HCT116 (cell line): ENCODE results near the gene EYA2. TPM values are rescaled to one million over a fixed set of nuclear protein-coding genes. Genes with fewer than 3 reads are reported as not detected.

ENCODE experiments used
- ATAC-seq: fragments of 200-7000 bp; cut with Tn5 transposase; 2 replicates; pipeline ENCODE4 v1.9.1; 2020; ENCODE audit warnings: mild to moderate bottlenecking, moderate library complexity
- BruUV-seq: library from RNA; stranded (reverse); fragments of 400-500 nt; replicated peaks from 2 replicates; lab custom pipeline; 2021; lab: Mats Ljungman, UMichigan
- CTCF ChIA-PET: fragments of 300-600 bp; sonication (Branson Sonifier 250); formaldehyde crosslinking; loops from one replicate; lab custom pipeline; 2021; ENCODE audit warnings: antibody characterized with exemption; lab: Charles Lee
- POLR2A ChIA-PET: fragments of 300-600, 350-600 bp; sonication (Branson Sonifier 250); formaldehyde crosslinking; loops from one replicate; lab custom pipeline; 2021; ENCODE audit warnings: antibody characterized with exemption; lab: Charles Lee
- RAD21 ChIA-PET, 2 experiments: fragments of 300-600 bp; sonication (Branson Sonifier 250); formaldehyde crosslinking; loops; one replicate each; lab custom pipeline; 2023; ENCODE audit warnings: low total read pairs in 2 of 2; ENCODE audit not compliant: uncharacterized antibody in 2 of 2, unreplicated experiment in 2 of 2, low non-redundant PET in 1 of 2; lab: Charles Lee
- DNase-seq: peaks from one replicate; pipeline ENCODE4 v3.0.0-alpha.2; 2010; ENCODE audit warnings: low read depth, low spot score
- H2AFZ ChIP-seq: fragments of 200-600 bp; shearing (Covaris generic), sonication (generic); 2 replicates; pipeline ENCODE4 v1.6.1; 2017; ENCODE audit warnings: low read depth, mixed run types, mixed read lengths, antibody characterized with exemption, low read length; ENCODE audit not compliant: poor library complexity, severe bottlenecking
- H3K27ac ChIP-seq: 2 replicates; pipeline ENCODE4 v1.5.1; 2012; ENCODE audit warnings: low read depth, low read length
- H3K27me3 ChIP-seq: fragments of 200-600 bp; sonication (generic); 2 replicates; pipeline ENCODE4 v1.6.1; 2016; ENCODE audit warnings: mixed run types, low read length, mixed read lengths; ENCODE audit not compliant: insufficient read depth
- H3K36me3 ChIP-seq, 2 experiments: fragments of 200-500 bp in 1 of 2; fragments of 200-600 bp in 1 of 2; sonication (Bioruptor generic) in 1 of 2; sonication (generic) in 1 of 2; 2 replicates each; pipeline versions ENCODE4 v1.5.1 to v1.6.1; 2014 to 2016; ENCODE audit warnings: low read length in 2 of 2, inconsistent platforms in 1 of 2, mixed read lengths in 1 of 2, mixed run types in 1 of 2; ENCODE audit not compliant: insufficient read depth in 2 of 2, control insufficient read depth in 1 of 2
- H3K4me1 ChIP-seq, 2 experiments: fragments of 200-600 bp in 1 of 2; sonication (generic) in 1 of 2; 2 replicates each; pipeline versions ENCODE4 v1.5.1 to v1.6.1; 2012 to 2017; ENCODE audit warnings: low read length in 2 of 2, inconsistent platforms in 1 of 2, mild to moderate bottlenecking in 1 of 2, mixed read lengths in 1 of 2, mixed run types in 1 of 2, moderate library complexity in 1 of 2; ENCODE audit not compliant: insufficient read depth in 2 of 2, control insufficient read depth in 1 of 2
- H3K4me2 ChIP-seq: fragments of 200-600 bp; sonication (generic); 2 replicates; pipeline ENCODE4 v1.6.1; 2017; ENCODE audit warnings: mixed run types, low read length, mixed read lengths
- H3K4me3 ChIP-seq, 2 experiments: fragments of 200-600 bp in 1 of 2; sonication (generic) in 1 of 2; replicated peaks in 1 of 2; 2 replicates each; pipeline ENCODE4 v1.5.1; 2011 to 2016; ENCODE audit warnings: low read length in 2 of 2, control low read depth in 1 of 2, low read depth in 1 of 2, mild to moderate bottlenecking in 1 of 2, mixed read lengths in 1 of 2, mixed run types in 1 of 2
- H3K79me2 ChIP-seq: fragments of 200-600 bp; sonication (generic); 2 replicates; pipeline ENCODE4 v1.6.1; 2017; ENCODE audit warnings: mild to moderate bottlenecking, mixed run types, low read length, moderate library complexity, mixed read lengths; ENCODE audit not compliant: insufficient read depth
- H3K9ac ChIP-seq: fragments of 200-600 bp; sonication (generic); 2 replicates; pipeline ENCODE4 v1.6.1; 2016; ENCODE audit warnings: low read length, mixed read lengths
- H3K9me2 ChIP-seq: fragments of 200-600 bp; sonication (generic), shearing (Covaris generic); 2 replicates; pipeline ENCODE4 v1.6.1; 2017; ENCODE audit warnings: mixed run types, mild to moderate bottlenecking, moderate library complexity; ENCODE audit not compliant: insufficient read depth
- H3K9me3 ChIP-seq, 2 experiments: fragments of 200-500 bp in 1 of 2; fragments of 200-600 bp in 1 of 2; sonication (Bioruptor generic) in 1 of 2; sonication (generic) in 1 of 2; 2 replicates each; pipeline ENCODE4 v1.6.1; 2014 to 2017; ENCODE audit warnings: low read length in 2 of 2, mixed read lengths in 2 of 2, inconsistent platforms in 1 of 2, low read depth in 1 of 2, mild to moderate bottlenecking in 1 of 2, mixed run types in 1 of 2, moderate library complexity in 1 of 2; ENCODE audit not compliant: control insufficient read depth in 1 of 2, insufficient read depth in 1 of 2
- H4K20me1 ChIP-seq: fragments of 200-600 bp; sonication (generic), shearing (Covaris generic); 2 replicates; pipeline ENCODE4 v1.6.1; 2017; ENCODE audit warnings: mixed run types, mild to moderate bottlenecking, moderate library complexity; ENCODE audit not compliant: insufficient read depth
- CBX3 ChIP-seq: IDR thresholded peaks from 2 replicates; pipeline ENCODE4 v1.6.1; 2012; ENCODE audit warnings: low read depth
- EGR1 ChIP-seq: IDR thresholded peaks from 2 replicates; pipeline ENCODE4 v1.6.1; 2012; ENCODE audit warnings: low read depth
- ELF1 ChIP-seq: IDR thresholded peaks from 2 replicates; pipeline ENCODE4 v1.6.1; 2012; ENCODE audit warnings: low read depth, borderline replicate concordance
- EZH2 ChIP-seq: fragments of 200-600 bp; sonication (generic); IDR thresholded peaks from 2 replicates; pipeline ENCODE4 v1.6.1; 2017; ENCODE audit warnings: antibody characterized with exemption, mixed run types
- EZH2phosphoT487 ChIP-seq: fragments of 200-600 bp; IDR thresholded peaks from 2 replicates; pipeline ENCODE4 v1.6.1; 2018; ENCODE audit warnings: antibody characterized with exemption, borderline replicate concordance
- FOSL1 ChIP-seq: IDR thresholded peaks from 2 replicates; pipeline ENCODE4 v1.6.1; 2012; ENCODE audit warnings: low read depth
- JUND ChIP-seq: IDR thresholded peaks from 2 replicates; pipeline ENCODE4 v1.6.1; 2012
- MAX ChIP-seq: IDR thresholded peaks from 2 replicates; pipeline ENCODE4 v1.6.1; 2012
- POLR2A ChIP-seq: IDR thresholded peaks from 2 replicates; pipeline ENCODE4 v1.7.0; 2011; ENCODE audit warnings: borderline replicate concordance; ENCODE audit not compliant: insufficient read depth, insufficient read length; ENCODE audit errors: extremely low read depth
- RAD21 ChIP-seq: IDR thresholded peaks from 2 replicates; pipeline ENCODE4 v1.6.1; 2012; ENCODE audit warnings: low read depth, mild to moderate bottlenecking
- SIN3A ChIP-seq: IDR thresholded peaks from 2 replicates; pipeline ENCODE4 v1.6.1; 2012; ENCODE audit warnings: low read depth
- SRF ChIP-seq: IDR thresholded peaks from 2 replicates; pipeline ENCODE4 v1.6.1; 2012; ENCODE audit warnings: low read depth
- TCF7L2 ChIP-seq: IDR thresholded peaks from 2 replicates; pipeline ENCODE4 v1.7.0; 2011; ENCODE audit warnings: borderline replicate concordance, inconsistent platforms; ENCODE audit not compliant: insufficient read depth, insufficient read length; ENCODE audit errors: extremely low read depth
- YY1 ChIP-seq: IDR thresholded peaks from 2 replicates; pipeline ENCODE4 v1.6.1; 2011; ENCODE audit warnings: low read length, low read depth, moderate library complexity, mild to moderate bottlenecking; ENCODE audit not compliant: insufficient replicate concordance; ENCODE audit errors: extremely low read depth
- ZFX ChIP-seq: fragments of 450-650 bp; IDR thresholded peaks from 2 replicates; pipeline ENCODE4 v1.6.1; 2017
- ZNF274 ChIP-seq: fragments of 200-500 bp; sonication (Bioruptor generic); IDR thresholded peaks from 2 replicates; pipeline ENCODE4 v1.6.1; 2014; ENCODE audit warnings: mild to moderate bottlenecking, low read depth, low read length, inconsistent platforms
- intact Hi-C: fragments of 100-400 bp; cut with micrococcal nuclease; formaldehyde crosslinking; loops from 2 replicates; pipeline ENCODE4 v1.10.0; 2022
- total RNA-seq: library from RNA; stranded (reverse); gene quantifications from one replicate; pipeline ENCODE4 v1.2.1, GENCODE V29; 2021; ENCODE audit not compliant: unreplicated experiment
- TF ChIP-seq, protein P1 (sequence below), 3 experiments: fragments of 200-600 bp in 1 of 3; sonication (generic) in 1 of 3; IDR thresholded peaks in 2 of 3; conservative IDR thresholded peaks in 1 of 3; 2 replicates each; pipeline ENCODE4 v1.5.1; 2012 to 2017; ENCODE audit warnings: low read depth in 2 of 3, low read length in 2 of 3, antibody characterized with exemption in 1 of 3, borderline replicate concordance in 1 of 3, control low read depth in 1 of 3, mild to moderate bottlenecking in 1 of 3, mixed read lengths in 1 of 3, mixed run types in 1 of 3, moderate library complexity in 1 of 3; ENCODE audit not compliant: insufficient read depth in 1 of 3
- TF ChIP-seq, protein P2 (sequence below): IDR thresholded peaks from 2 replicates; pipeline ENCODE4 v1.6.1; 2012

EYA2 gene
- total RNA-seq, 1 experiment from 2014 or later, result not detected

GRCh38 chr20:46899621-46900020 lies 5.0 kb downstream of the EYA2 start:
- no peaks in the 10 kb centered on the region for H3K9me3 ChIP-seq
- no peak overlapping the region for H3K4me3 ChIP-seq
- TF ChIP-seq FOSL1 (no peak), TCF7L2 (no peak), ELF1 (no peak), ZNF274 (no peak), CBX3 (no peak), SRF (no peak), ZFX (no peak), EGR1 (no peak), EZH2phosphoT487 (no peak), SIN3A (no peak), RAD21 (no peak), JUND (no peak), POLR2A (no peak), YY1 (no peak), EZH2 (no peak), MAX (no peak)
- TF ChIP-seq, protein P1, sequence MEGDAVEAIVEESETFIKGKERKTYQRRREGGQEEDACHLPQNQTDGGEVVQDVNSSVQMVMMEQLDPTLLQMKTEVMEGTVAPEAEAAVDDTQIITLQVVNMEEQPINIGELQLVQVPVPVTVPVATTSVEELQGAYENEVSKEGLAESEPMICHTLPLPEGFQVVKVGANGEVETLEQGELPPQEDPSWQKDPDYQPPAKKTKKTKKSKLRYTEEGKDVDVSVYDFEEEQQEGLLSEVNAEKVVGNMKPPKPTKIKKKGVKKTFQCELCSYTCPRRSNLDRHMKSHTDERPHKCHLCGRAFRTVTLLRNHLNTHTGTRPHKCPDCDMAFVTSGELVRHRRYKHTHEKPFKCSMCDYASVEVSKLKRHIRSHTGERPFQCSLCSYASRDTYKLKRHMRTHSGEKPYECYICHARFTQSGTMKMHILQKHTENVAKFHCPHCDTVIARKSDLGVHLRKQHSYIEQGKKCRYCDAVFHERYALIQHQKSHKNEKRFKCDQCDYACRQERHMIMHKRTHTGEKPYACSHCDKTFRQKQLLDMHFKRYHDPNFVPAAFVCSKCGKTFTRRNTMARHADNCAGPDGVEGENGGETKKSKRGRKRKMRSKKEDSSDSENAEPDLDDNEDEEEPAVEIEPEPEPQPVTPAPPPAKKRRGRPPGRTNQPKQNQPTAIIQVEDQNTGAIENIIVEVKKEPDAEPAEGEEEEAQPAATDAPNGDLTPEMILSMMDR (IDR thresholded peaks at IDR 0.05 in 2 of 3, conservative IDR thresholded peaks at IDR 0.05 in 1 of 3; ENCODE audit: borderline replicate concordance in 1 of 3, insufficient read depth in 1 of 3, low read depth in 2 of 3, low read length in 2 of 3), result no peak
- TF ChIP-seq, protein P2, sequence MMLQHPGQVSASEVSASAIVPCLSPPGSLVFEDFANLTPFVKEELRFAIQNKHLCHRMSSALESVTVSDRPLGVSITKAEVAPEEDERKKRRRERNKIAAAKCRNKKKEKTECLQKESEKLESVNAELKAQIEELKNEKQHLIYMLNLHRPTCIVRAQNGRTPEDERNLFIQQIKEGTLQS, result no peak
- H3K9me2 ChIP-seq, result no peaks in the 10 kb centered on the region
- H3K4me2 ChIP-seq, result no peak overlapping the region
- H3K4me1 ChIP-seq, result 0 out of 4 replicates have a peak, but pooled peaks cover 0 to 4% of the 10 kb centered on the region in 2 experiments
- H3K9ac ChIP-seq, result no peak overlapping the region
- ChIA-PET CTCF (no interaction called here), POLR2A (no interaction called here), RAD21 (no interaction called here)
- intact Hi-C loops, result no loop called here
- H3K36me3 ChIP-seq, result no peaks in the 10 kb centered on the region
- ATAC-seq (no peak), DNase-seq (no peak)
- no peaks in the 10 kb centered on the region for H4K20me1 ChIP-seq
- no peaks in the 10 kb centered on the region for H3K79me2 ChIP-seq
- H3K27ac ChIP-seq, result no peak overlapping the region
- BruUV-seq, result no TSS peak
- no peak overlapping the region for H2AFZ ChIP-seq
- H3K27me3 ChIP-seq, result peaks cover 18% of the 10 kb centered on the region; the same call in 1 of the 2 replicates
